GM19372 (cell line): ENCODE results near the gene SCARB1.

Experiments
- ATAC-seq: cut with Tn5 transposase; IDR thresholded peaks from one replicate; pipeline ENCODE4 v1.9.1; 2021; ENCODE audit warnings: mild to moderate bottlenecking, low read depth, moderate library complexity; ENCODE audit not compliant: unreplicated experiment

Gene SCARB1

DNA sequence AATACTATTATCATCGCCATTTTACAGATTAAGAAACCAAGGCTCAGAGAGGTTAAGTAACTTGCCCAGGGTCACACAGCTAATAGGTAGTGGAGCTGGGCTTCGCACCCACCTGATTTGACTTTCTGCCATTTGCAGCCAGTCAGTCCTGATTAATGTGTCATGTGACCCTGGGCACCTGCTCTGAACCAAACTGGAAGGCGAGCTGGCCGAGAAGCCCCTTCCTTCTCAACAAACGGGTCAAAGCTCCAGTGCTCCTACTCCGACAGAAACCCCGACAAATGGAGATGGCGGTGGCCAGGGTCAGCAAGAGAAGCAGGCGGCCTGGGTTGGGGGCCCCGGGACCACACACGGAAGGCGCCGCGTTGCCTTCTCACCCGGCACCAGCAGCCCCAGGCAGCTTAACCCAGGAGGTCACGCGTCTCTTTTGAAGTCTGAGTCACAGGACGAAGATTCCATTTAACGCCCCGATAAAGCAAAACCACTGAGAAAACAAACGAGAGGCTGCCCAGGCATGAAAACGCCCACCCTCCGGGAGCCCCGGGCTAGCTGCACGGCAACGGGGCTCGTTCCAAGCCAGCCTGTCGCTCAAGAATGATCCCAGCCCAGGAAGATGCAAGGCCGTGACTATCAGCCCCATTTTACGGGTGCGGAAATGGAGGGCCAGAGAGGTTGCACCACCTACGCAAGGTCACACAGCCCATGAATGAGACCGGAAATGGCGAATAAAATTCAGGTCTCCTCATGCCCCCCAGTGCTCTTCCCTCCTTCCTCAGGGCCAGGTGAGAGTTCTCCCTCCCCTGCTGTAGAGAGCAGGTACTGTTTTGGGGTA lies 124.8 kb downstream of the SCARB1 start:
- ATAC-seq = no peak

DNA sequence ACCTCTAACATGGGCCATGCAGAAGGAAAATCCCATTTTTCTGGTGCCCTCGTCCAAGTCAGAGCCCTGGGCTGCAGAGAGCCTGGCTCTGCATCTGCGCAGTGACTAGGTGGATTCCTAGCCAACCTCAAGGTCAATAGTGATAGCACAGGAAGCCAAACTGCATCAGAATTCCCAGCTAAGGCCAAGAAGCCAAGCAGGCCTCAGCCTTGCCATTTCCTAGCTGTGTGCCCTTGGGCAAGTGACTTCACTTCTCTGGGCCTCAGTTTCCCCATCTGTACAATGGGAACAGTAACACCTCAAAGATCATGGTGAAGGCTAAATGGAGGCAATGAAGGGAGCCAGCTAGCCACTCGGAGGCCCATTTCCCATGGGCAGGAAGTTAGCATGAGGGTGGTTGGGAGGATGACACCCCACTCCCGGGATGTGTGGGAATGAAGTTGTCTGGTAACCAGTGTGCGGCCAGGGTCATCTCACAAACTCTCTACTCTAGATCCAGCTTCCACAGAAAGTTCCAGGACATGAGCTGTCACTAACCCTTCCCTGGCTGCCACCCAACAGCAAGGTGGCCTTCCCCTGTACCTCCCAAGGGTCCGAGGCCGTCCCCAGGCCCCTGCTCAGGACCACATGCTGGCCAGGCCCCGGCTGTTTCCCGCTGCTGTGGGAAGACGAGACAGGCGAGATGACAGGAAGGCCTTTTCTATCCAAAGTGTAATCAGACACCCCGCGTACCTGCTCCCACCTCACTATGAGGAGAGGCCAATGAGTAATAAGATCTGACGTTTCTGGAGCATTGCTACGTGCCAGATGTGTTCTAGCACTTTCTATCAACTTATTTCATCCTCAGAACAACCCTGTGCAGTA lies 125.7 kb downstream of the SCARB1 start:
- ATAC-seq = no peak

DNA sequence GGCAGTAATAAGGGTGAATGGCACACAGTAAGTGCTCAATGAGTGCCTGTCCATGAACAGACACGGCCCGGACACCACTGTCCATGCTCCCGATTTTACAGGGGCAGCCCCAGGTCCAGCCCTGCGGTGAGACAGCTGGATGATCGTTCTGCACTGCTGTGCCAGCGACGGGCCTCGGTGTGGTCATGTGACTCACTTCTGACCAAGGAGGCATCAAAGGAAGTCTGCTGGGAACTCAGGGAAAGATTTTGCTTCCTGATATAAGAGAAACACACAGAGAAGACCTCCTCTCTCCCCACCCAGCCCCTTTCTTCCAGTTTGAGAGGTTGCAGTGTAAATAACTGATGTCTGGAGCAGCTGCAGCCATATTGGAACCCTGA lies 126.6 kb downstream of the SCARB1 start:
- no peak for ATAC-seq

DNA sequence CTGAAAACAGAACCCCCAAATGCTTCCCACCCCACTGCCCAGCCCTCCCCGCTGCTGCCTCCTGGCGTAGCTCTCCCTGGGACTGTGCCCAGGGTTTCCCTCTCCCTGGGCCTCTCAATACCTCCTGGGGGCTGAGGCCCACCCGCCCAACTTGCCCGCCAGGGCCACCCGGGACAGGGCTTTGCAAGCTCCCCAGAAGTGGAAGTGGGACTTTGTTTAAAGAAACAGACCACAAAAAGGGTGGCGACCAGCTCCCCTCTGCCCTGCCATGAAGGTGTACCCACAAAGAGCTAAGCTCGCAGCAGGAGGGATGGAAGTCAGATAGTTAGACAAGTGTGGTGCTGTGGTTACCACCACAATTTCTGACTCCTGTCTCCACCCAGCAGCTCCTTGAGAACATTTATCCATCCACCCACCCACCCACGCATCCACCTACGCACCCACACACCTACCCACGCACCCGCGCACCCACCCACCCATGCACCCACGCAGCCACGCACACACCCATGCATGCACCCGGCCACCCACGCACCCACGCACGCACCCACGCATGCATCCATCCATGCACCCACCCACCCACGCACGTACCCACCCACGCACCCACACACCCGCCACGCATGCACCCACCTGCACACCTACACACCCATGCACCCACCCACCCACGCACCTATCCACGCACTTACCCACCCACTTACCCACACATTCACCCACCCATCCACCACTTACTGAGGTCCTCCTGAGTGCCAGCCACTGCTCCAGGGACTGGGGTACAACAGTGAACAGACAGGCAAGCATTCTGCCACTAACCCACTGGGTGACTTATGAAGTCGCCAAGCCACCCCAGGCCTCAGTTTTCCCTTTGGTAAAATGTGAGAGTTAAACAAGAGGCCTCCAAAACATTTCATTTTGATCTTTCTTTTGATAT lies 127.3 kb downstream of the SCARB1 start:
- no peak for ATAC-seq

DNA sequence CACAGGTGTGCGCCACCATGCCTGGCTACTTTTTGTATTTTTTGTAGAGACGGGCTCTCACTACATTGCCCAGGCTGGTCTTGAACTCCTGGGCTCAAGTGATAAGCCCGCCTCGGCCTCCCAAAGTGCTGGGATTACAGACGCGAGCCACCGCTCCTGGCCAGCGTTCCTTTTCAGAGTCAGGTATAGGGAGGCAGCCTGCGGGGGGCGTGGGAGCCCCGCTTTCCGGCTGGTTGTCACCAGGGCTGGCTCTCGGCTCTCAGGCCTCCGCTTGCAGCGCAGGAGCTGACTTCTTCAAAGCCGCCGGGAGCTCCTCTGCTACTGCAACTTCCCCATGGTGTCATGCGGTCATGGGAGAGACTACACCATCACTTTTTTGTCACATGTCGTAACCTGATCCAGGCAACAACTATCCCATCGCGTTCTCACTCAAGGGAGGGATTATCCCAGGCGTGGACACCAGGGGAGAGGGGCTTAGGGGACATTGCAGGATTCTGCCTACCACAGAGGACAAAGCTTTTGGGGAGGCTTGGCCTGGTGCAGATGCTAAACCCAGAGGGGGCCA lies 129.4 kb downstream of the SCARB1 start:
- no peak for ATAC-seq

DNA sequence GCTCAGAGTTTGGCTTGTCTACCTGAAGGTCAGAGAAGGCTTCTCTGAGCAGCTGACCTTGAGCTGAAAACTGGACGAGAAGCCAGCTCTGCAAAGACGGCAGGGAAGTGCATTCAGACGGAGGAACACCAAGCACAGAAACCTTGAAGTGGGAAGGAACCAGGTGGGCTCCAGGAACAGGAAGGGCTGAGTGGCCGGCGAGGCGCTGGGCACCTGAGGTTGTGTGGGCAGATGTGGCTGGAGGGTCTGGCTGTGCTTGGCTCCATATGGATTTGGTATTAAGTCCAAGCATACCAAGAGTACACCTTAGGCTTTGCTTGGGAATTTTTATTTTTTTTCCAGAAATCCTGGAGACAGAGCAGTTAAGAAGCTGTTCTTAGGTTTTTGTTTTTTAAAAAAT lies 130.6 kb downstream of the SCARB1 start:
- no peak for ATAC-seq

DNA sequence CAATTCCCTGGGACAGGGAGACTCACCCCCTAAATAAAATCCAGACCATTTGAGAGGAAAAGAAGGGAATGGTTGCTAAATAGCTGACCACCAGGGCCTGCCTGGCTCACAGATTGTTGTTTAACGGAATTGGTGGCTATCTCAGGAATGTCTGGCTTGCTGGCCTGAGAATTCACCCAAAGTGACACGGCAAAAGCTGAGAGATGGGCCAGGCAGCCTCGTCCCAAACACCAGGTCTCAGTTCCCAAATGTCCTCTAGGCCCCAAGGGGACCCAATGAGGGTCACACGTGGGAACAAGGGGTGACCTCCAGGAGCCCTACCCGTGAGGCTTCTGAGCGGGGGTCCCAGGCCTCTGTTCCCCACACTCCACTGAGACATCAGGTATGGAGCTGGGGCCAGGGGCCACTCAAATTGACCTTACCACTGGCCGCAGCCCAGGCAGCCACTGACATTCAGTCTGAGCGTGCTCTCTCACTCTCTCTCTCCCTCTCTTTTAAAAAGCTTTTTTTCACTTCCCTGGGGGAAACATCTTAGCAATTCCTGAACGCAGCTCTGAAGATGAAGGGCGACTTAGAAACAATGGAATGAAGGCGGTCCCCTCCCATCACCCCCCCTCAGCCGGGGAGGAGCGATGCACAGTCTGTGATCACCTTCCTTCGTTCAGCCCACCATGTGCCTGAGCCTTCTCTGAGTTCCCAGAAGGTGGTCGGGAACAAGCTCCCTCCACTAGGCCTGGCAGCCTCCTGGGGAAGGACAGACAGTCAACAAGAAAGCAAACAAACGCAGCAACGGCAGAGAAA lies 131.2 kb downstream of the SCARB1 start:
- no peak for ATAC-seq

DNA sequence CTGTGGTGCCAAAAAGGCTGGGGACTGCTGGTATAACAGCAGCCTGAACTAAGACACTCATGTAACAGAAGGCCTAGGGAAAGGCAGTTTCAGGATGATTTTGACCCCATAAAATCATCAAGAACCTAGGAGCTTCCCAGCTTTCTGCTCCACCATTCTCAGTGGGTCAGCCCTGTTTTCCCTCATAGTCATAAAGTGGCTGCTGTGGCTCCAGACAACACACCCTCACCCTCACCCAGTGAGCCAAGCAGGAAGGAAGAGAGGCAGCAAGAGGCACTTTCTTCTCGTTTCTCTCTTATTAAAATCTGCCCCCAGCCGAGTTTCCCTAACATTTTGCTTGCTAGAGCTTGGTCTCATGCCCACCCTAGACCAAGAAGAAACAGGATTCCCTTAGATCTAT lies 131.8 kb downstream of the SCARB1 start:
- no peak for ATAC-seq

DNA sequence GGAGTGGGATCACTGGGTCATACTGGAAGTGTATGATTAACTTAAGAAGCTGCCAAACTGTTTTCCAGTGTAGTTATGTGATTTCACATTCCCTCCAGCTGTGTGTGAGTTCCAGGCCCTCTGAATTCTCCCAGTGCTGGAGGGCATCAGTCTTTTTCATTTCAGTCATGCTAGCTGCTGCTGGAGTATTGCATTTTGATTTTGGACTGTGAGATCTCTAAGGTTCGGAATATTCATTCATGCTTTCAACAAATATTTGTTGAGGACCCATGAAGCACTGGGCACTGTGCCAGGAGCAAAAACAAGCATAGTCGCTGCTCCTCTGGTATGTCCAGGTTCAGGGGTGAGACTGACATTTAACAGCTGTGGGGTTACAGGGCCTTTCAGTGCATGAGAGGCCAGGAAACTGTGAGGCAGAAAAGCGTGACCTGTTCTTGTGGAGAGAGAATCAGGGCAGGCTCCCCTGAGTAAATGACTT lies 133.2 kb downstream of the SCARB1 start:
- ATAC-seq = no peak

DNA sequence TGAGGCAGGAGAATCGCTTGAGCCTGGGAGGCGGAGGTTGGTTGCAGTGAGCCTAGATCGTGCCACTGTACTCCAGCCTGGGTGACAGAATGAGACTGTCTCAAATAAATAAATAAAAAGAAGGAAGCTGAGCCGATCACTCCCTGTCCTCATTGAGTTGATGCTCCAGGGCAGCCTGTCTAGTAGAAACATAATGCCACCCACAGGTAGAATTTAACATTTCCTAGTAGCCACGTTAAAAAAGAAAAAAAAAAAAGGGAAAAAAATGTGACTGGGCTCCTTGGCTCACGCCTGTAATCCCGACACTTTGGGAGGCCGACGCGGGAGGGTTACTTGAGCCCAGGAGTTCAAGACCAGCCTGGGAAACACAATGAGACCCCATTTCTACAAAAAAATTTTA lies 135.7 kb downstream of the SCARB1 start:
- ATAC-seq = no peak

DNA sequence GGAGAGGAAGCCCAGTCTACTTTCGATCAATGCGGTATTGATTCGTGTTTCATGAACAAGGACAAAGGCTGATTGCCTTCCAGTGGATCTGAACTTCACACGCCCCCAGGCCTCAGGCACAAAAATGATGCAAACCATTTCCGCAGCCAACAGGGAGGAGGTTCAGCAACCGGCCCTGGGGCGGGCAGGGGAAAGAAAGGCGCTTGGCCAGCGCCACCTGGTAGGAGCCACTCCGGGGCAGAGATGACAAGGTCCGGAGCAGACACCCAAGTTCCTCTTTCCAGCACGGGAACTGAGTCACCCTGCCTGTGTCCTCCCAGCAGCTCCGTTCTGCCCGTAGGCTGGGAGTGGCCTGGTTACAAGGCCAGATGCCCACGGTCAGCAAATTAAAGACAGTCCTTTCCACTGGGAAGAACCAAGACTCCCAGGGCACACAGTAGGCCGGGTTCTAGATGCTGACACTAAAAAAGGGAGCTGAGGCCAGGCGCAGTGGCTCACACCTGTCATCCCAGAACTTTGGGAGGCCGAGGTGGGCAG lies 136.3 kb downstream of the SCARB1 start:
- no peak for ATAC-seq
